ENCODE data around the gene USP40.

Gene USP40

GRCh38 chr2:233448220-233448559, 118.4 kb downstream of the USP40 start:
- no peak for DNase-seq

GRCh38 chr2:233447506-233448219, 118.9 kb downstream of the USP40 start:
- DNase-seq = no peak

- DNase-seq = no peak
Observed at GRCh38 chr2:233446606-233447305, 119.8 kb downstream of the USP40 start.

- DNase-seq = no peak
Observed at GRCh38 chr2:233446121-233446520, 120.5 kb downstream of the USP40 start.

GRCh38 chr2:233445152-233445830, 121.3 kb downstream of the USP40 start:
- no peak for DNase-seq

GRCh38 chr2:233444501-233444900, 122.1 kb downstream of the USP40 start:
- DNase-seq = no peak

- DNase-seq = peak in 44 of 56 donors; percentile 10 to 84 (median 44)
Observed at GRCh38 chr2:233443511-233444183, 122.9 kb downstream of the USP40 start.

- DNase-seq = no peak
Observed at GRCh38 chr2:233442028-233442310, 124.6 kb downstream of the USP40 start.

GRCh38 chr2:233441161-233442027, 125.2 kb downstream of the USP40 start:
- no peak for DNase-seq

- DNase-seq = no peak
Observed at GRCh38 chr2:233440714-233441113, 125.9 kb downstream of the USP40 start.

- DNase-seq = no peak
Observed at GRCh38 chr2:233440314-233440713, 126.3 kb downstream of the USP40 start.

- DNase-seq = peak in 45 of 56 donors; percentile 11 to 84 (median 45)
Observed at GRCh38 chr2:233439191-233439590, 127.4 kb downstream of the USP40 start.

- no peak for DNase-seq
Observed at GRCh38 chr2:233438573-233439147, 127.9 kb downstream of the USP40 start.

- DNase-seq = no peak
Observed at GRCh38 chr2:233437439-233437955, 129.1 kb downstream of the USP40 start.

- no peak for DNase-seq
Observed at GRCh38 chr2:233436691-233437438, 129.7 kb downstream of the USP40 start.

GRCh38 chr2:233436191-233436581, 130.4 kb downstream of the USP40 start:
- DNase-seq = no peak

GRCh38 chr2:233435436-233436190, 131.0 kb downstream of the USP40 start:
- no peak for DNase-seq

GRCh38 chr2:233434666-233435330, 131.8 kb downstream of the USP40 start:
- peak in 1 of 56 donors; percentile 12 for DNase-seq
